KOPT-K1 (cell line): ENCODE measurements around the gene MSL3B.

ENCODE experiments used
- H3K27ac ChIP-seq: fragments of 200-600 bp; sonication (generic); 2 replicates; pipeline ENCODE4 v1.5.1; 2016; ENCODE audit warnings: antibody characterized with exemption, mild to moderate bottlenecking, low read depth, low read length; ENCODE audit not compliant: poor library complexity, severe bottlenecking
- H3K36me3 ChIP-seq: fragments of 200-600 bp; sonication (generic); 2 replicates; pipeline ENCODE4 v1.5.1; 2017; ENCODE audit warnings: antibody characterized with exemption, mild to moderate bottlenecking, low read length, moderate library complexity; ENCODE audit not compliant: insufficient read depth
- H3K9me3 ChIP-seq: fragments of 200-600 bp; sonication (generic); 2 replicates; pipeline ENCODE4 v1.5.1; 2017; ENCODE audit warnings: antibody characterized with exemption, low read length, mild to moderate bottlenecking; ENCODE audit not compliant: insufficient read depth, poor library complexity, severe bottlenecking

MSL3B gene

GRCh38 chr2:233832869-233833311 is 35.3 kb downstream of the MSL3B start:
- Histone ChIP-seq H3K36me3 (peaks cover 58% of the 10 kb centered on the region), H3K9me3 (no peaks in the 10 kb centered on the region), H3K27ac (no peak overlapping the region)

GRCh38 chr2:233832414-233832813 is 35.8 kb downstream of the MSL3B start:
- H3K9me3 ChIP-seq: no peaks in the 10 kb centered on the region
- H3K36me3 ChIP-seq: peaks cover 53% of the 10 kb centered on the region
- no peak overlapping the region for H3K27ac ChIP-seq

GRCh38 chr2:233831861-233832260 is 36.3 kb downstream of the MSL3B start:
- Histone ChIP-seq H3K9me3 (no peaks in the 10 kb centered on the region), H3K27ac (no peak overlapping the region), H3K36me3 (peaks cover 48% of the 10 kb centered on the region)

- no peak overlapping the region for H3K27ac ChIP-seq
- H3K9me3 ChIP-seq: no peaks in the 10 kb centered on the region
- H3K36me3 ChIP-seq: peaks cover 41% of the 10 kb centered on the region
These were observed 37.0 kb downstream of the MSL3B start for GRCh38 chr2:233831011-233831721.

GRCh38 chr2:233830111-233830802 is 37.9 kb downstream of the MSL3B start:
- H3K36me3 ChIP-seq: peaks cover 32% of the 10 kb centered on the region
- H3K27ac ChIP-seq: no peak overlapping the region
- H3K9me3 ChIP-seq: no peaks in the 10 kb centered on the region

DNA sequence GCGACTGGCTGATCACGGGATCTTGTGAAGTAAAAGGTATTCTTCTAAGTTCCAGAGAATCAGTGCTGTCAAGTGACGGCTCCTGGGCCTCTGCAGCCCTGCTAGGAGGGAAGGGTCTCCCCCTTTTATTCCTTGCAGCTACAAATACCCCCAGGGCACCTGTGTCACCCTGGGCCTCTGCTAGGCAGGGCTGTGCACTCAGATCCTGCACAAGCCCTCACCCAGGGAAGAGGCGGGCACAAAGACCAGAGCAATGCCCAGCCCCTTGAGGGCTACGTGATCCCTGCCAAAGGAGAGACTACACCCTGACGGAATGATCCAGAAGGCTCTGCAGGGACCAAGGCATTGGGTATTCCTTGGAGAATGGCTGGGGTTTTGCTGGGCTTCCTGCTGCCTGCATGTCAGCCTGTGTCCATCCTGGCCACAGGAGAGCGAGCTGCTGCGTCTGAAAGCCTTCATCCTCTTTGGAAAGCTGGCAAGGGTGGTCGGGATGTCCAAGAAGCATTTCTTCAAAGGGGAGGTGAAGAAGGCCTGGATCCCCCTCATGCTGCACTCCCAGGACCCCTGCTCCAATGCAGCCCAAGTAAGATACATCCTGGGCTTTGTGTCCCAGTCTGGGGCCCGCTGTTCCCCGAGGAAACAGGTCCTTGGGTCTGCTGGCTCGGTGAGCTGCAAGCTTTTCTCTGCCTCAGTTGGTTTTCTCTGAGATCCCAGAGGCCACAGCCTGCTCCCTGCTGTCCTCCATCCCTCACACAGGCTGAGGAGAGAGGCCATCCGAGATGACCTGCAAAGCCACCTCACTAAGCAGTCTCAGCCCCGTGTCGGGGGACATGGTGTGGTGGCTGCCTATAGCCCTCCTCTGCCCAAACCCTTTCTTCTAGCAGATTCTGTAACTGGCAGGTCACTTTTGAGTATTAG is 38.7 kb downstream of the MSL3B start:
- no peaks in the 10 kb centered on the region for H3K9me3 ChIP-seq
- H3K36me3 ChIP-seq: peaks cover 24% of the 10 kb centered on the region
- no peak overlapping the region for H3K27ac ChIP-seq

GRCh38 chr2:233828546-233829192 is 39.5 kb downstream of the MSL3B start:
- Histone ChIP-seq H3K36me3 (peaks cover 16% of the 10 kb centered on the region), H3K9me3 (no peaks in the 10 kb centered on the region), H3K27ac (no peak overlapping the region)

DNA sequence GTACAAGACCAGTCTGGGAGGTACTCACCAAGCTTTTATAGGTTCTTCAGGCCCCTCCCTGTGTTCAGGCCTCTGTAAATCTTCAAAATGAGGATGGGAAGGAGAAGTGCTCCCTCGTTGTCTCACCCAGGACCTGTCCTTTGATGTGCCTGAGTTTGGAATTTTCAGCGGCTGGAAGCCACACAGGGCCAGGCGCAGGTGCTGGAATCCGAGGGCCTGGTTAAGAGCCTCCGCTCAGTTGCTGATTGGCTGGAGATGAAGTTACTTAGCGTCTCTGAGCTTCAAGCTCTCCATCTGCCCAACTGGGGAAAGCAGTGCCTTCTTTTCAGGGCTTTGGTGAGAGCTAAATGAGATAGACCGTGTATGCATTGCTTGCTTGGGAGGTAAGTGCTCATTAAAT is 43.8 kb downstream of the MSL3B start:
- H3K36me3 ChIP-seq: no peaks in the 10 kb centered on the region
- no peak overlapping the region for H3K27ac ChIP-seq
- no peaks in the 10 kb centered on the region for H3K9me3 ChIP-seq

DNA sequence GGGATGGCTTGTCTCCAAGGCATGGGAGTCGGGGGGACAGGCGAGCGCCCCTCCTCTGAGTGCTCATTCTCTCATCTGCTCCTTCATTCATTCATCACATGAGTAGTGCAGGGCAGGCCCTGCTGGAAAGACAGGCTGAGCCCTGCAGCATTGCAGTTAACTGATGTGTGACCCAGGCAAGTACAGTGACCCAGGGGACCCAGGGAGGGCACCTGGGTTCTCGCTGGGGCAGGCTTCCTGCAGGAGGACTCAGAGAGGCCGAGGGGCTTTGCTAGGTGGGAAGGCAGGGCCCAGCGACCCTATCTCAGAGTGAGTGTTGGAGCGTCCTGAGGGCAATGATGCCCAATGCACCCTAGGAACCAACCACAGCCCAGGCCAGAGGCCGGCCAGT is 44.5 kb downstream of the MSL3B start:
- no peak overlapping the region for H3K27ac ChIP-seq
- H3K9me3 ChIP-seq: no peaks in the 10 kb centered on the region
- no peaks in the 10 kb centered on the region for H3K36me3 ChIP-seq

GRCh38 chr2:233822781-233823730 is 45.1 kb downstream of the MSL3B start:
- no peaks in the 10 kb centered on the region for H3K36me3 ChIP-seq
- H3K9me3 ChIP-seq: no peaks in the 10 kb centered on the region

DNA sequence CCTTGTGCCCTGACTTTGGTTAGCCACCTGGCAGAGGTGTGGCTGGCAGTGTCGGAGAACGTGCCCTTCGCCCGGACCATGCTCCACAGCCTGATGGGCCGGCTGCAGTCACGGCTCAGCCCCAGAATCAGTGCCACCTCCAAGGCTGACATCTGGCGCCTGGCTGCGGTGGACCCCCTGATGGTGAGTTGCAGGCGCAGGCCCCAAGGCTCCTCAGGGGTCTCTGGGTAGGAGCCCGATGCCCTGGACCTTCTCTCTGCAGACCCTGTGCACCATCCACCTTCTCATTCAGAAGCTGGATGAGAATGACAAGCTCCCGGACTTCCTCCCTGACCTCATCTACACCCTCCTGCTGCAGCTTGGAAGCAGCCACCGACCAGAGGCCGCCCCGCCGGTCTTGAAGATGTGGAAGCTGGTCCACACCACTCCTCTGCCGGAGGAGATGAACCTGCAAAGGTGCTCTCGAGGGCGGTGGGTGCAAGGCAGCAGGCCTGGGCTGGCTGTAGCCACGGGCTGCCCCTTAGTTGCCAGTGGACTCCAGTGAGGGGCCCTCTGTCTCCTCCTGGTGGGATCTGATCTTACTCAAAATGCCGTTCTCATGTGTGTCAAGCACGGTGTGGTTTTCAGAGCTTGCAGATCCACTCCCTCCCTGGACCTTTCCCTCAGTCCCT is 46.0 kb downstream of the MSL3B start:
- Histone ChIP-seq H3K27ac (no peak overlapping the region), H3K36me3 (no peaks in the 10 kb centered on the region), H3K9me3 (no peaks in the 10 kb centered on the region)

More at GRCh38 chr2:233822781-233823730, 45.1 kb downstream of the MSL3B start:
- H3K27ac ChIP-seq: no peak overlapping the region

- Histone ChIP-seq H3K9me3 (no peaks in the 10 kb centered on the region), H3K36me3 (no peaks in the 10 kb centered on the region), H3K27ac (no peak overlapping the region)
These were observed 46.5 kb downstream of the MSL3B start for GRCh38 chr2:233821709-233822100.

GRCh38 chr2:233821196-233821595 is 47.0 kb downstream of the MSL3B start:
- H3K27ac ChIP-seq: no peak overlapping the region
- H3K9me3 ChIP-seq: no peaks in the 10 kb centered on the region
- H3K36me3 ChIP-seq: no peaks in the 10 kb centered on the region
